NCI-H1105 treated with DMSO at 0.1 percent for 48 hours (cell line): ENCODE results near the gene MARS1.
"Not testable (repeated sequence)": the region's sequence is repeated elsewhere in the genome, so short reads cannot be mapped to it uniquely, and the experiment has no call there.

ENCODE experiments used
- DNase-seq: peaks from one replicate; lab custom pipeline; 2025; lab: John Stamatoyannopoulos, UW

MARS1 gene

DNA sequence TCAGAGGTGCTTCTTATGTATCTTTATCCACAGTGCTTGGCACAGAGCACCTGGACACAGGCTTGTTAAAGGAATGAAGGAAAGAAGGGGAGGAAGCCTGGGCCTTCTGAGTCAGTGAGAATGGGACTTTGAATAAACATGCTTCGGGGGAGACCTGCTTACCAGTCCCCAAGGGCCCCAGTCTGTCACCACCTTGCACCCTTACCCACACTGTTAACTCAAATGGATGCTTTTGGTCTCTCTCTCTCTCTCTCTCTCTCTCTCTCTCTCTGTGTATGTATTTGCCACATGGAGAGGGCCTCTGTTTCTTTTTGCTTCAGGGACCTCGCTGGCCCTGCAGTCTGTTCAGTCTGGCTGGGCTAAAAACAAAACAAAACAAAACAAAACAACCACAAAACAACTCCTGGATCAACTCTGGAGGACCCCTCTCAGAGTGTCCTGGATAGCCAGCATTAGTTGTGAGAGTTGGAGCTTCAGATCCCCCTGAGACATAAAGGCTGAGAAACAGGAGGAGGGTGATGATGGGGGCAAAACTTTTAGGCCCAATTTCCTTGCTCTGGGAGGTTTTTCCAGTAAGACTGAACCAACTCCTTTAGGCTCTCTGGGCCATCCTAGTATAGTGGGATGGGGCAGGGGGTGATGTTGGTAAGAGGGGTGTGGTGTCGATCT, 63.9 kb downstream of the MARS1 start:
- no peak for DNase-seq

DNA sequence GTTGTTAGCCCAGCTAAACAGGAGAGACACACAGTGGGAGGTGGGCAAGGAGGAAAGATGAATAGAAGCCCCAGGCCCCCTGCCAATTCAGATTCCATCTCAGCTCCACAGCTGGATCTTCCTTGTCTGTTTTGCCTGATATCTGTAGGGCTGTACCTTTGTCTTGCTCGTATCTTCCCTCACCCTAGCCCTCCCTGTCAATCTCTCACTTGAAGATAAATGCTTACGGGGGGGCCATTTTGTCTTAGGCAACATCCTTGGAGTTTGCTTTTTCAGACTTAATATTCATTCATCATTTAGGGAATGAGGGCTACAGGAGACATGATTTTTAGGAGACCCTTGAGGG, 64.4 kb downstream of the MARS1 start:
- no peak for DNase-seq

DNA sequence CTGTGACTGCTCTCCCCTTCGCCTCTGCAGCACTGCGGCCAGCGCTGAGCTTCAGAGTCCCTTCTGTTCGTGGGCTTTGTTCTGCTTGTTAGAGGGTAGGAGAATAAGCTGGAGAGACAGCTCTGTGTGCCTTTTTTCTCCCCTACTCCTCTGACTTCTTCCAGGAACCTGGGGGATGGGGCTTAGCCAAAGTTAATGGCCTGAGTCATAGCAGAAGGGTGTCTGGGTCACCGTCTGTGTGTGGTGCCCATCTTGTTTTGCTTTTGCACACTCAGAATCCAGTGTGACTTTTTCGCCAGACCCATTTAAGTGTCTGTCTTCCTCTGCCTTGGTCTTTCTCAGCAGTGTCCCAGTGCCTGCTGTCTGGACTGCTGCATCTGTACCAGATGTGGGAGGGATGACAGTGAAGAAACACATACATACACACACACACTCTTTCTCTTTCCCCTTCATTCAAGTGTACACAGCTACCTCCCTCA, 65.0 kb downstream of the MARS1 start:
- DNase-seq: no peak

DNA sequence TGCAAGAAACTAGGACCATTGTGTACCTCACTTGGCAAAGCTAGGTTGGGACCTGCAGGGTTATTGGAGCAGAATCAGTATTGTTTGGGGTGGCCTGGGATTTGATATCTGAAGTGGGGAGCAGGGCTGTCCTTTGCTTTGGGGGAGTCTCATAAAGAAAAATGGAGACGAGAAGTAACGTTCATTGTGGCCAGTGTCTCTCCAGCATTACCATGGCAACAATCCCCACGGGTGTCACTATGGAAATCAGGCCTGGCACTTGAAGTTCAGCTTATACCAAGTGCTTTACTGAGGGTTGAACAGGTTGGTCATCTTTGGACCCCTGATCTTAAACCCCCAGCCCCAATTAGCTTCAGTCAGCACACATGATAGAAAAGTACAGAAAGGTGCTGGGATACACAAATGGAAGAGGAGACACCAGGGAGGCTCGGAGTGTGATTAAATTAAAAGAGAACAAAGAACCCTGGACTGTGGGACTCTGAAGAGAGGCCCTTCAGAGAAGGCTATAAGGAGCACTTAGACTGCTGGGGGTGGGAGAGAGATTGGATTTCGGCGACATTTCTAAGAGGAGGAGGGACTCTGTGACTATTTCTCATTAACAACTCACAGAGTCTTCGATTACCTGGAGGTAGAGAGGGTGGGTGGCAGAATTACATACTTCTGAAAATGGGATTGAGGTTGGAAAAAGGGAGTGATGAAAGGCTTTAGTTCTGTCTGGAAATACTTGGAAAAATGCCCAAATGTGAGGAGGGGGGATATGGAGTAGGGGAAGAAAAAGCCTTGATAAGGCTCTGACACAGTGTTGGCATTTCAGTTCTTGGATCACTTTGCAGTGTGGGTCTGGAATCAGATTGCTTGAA, 65.7 kb downstream of the MARS1 start:
- no peak for DNase-seq

DNA sequence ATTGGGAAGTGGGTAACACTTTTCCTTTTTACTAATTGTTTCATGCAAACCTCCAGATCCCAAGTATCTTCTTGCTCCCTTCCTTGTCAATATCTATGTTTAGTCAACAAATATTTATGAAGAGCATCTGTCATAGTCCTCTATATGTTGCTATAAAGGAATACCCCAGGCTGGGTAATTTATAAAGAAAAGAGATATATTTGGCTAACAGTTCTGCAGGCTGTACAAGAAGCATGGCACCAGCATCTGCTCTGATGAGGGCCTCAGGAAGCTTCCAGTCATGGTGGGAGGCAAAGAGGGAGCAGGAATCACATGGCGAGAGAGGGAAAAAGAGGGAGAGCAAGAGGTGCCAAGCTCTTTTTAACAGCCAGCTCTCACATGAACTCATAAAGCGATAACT, 66.6 kb downstream of the MARS1 start:
- no peak for DNase-seq

DNA sequence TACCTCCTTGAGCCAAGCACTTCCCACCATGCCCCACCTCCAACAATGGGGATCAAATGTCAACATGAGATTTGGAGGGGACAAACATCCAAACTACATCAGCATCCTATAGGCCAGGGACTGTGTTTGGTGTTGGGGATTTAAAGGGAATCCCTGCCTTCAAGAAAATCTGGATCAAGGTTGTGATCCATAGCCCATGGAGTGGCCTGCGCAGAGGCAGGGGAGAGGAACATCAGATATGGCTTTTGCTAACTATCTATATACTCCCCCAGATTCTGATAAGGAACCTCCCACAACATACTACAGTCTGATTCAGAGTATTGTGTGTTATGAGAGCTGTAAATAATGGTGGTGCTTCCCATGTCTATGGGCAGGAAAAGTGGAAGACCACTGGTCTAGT, 67.0 kb downstream of the MARS1 start:
- no peak for DNase-seq

DNA sequence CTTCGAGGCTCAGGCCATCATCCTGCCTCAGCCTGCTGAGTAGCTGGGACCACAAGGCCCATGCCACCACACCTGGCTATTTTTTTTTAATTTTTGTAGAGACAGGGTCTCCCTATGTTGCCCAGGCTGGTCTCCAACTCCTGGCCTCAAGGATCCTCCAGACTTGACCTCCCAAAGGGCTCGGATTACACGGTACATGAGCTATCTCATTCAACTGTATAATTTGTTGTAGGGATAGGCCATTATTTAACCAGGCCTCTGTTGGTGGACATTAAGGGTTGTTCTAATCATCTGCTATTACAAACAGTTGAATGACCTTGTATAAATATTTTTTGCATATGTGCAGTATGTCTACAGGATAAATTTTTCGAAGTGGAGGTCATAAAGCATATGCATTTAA, 71.0 kb downstream of the MARS1 start:
- DNase-seq: no peak

DNA sequence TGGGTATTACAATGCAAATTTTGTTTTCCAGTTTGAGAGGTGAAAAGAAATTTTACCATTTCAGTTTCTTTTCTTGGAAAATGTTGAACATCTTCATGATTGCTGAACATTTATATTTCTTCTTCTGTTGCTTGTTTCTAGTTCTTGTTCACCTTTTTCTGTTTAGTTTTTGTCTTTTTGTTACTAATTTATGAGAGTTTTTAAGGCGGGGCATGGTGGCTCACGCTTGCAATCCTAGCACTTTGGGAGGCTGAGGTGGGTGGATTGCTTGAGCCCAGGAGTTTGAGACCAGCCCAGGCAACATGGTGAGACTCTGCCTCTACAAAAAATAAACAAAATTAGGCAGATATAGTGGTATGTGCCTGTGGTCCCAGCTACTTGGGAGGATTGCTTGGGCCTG, 72.6 kb downstream of the MARS1 start:
- no peak for DNase-seq

DNA sequence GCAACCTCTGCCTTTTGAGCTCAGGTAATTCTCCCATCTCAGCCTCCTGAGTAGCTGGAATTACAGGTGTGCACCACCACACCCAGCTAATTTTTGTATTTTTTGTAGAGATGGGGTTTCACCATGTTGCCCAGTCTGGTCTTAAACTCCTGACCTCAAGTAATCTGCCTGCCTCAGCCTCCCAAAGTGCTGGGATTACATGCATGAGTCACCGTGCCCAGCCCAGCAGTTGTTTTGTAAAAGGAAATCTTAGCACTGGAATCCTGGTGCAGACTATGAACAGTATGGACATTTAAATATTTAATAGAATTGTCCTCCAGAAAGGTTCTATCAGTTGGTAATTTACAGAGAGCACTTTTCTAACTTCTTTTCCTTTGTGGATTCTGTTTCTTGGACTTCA, 73.2 kb downstream of the MARS1 start:
- DNase-seq: not testable (repeated sequence)

DNA sequence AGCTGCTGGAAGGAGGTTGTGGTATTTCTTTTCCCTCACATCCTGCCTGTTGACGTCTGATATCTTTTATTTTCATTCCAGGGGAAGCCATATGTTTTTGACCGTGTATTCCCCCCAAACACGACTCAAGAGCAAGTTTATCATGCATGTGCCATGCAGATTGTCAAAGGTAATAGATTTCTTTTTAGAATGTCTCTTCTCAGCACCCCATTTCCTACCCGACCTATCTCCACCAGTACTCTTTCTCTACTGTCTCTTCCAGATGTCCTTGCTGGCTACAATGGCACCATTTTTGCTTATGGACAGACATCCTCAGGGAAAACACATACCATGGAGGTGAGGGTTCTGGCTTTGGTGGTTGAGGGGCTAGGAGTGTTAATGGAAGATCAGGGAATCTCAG, 75.5 kb downstream of the MARS1 start:
- DNase-seq: no peak

DNA sequence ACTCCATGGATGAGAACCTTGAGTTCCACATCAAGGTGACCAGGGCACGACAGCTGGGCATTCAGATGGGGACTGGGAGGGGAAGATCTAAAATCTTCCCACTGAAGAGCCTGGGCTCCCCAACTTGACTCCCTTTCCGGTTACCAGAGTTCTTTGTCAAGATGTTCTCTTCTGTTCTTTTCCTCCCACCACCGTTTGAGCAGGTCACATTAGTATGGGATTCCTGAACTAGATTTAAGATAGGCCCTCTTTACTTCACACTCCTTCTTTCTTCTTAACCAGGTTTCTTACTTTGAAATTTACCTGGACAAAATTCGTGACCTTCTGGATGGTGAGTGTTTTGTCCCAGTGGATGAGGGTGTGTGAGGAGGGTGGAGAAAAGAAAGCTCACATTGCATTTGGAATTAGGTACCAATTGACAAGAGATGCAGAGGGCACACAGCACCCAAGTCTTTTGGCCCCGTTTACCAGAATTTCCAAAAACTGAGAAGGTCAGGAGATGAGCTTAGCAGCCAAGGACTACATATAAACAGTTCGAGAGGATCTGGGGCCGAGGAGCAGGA, 76.4 kb downstream of the MARS1 start:
- DNase-seq: no peak
